BE2C (cell line): Measurements from ENCODE around the gene TIGIT. TPM values are rescaled to one million over a fixed set of nuclear protein-coding genes. Genes with fewer than 3 reads are reported as not detected.

Experiments
- DNase-seq: peaks from one replicate; pipeline ENCODE4 v3.0.0-alpha.2; 2020
- H3K27me3 ChIP-seq: fragments of 250-450 bp; sonication (Bioruptor Pico); 2 replicates; pipeline ENCODE4 v1.5.1; 2020; ENCODE audit warnings: mild to moderate bottlenecking
- H3K36me3 ChIP-seq: fragments of 250-450 bp; sonication (Bioruptor Pico); 2 replicates; pipeline ENCODE4 v1.5.1; 2020; ENCODE audit warnings: mild to moderate bottlenecking
- H3K4me1 ChIP-seq: fragments of 250-450 bp; sonication (Bioruptor Pico); 2 replicates; pipeline ENCODE4 v1.5.1; 2020
- H3K4me3 ChIP-seq: 2 replicates; pipeline ENCODE4 v1.5.1; 2011; ENCODE audit warnings: low read depth, low read length
- H3K9me3 ChIP-seq: fragments of 250-450 bp; sonication (Bioruptor Pico); 2 replicates; pipeline ENCODE4 v1.5.1; 2020
- polyA plus RNA-seq: library from polyadenylated mRNA; unstranded; fragments of >200 nt; gene quantifications from one replicate; pipeline ENCODE4 v1.2.1, GENCODE V29; 2012; ENCODE audit warnings: low read depth, missing spikeins; ENCODE audit not compliant: insufficient read length, insufficient read depth
- TF ChIP-seq, protein P1 (sequence below): IDR thresholded peaks from 2 replicates; pipeline ENCODE4 v1.5.1; 2012; ENCODE audit warnings: mild to moderate bottlenecking, low read depth, low read length

The TIGIT gene
- polyA plus RNA-seq = not detected

DNA sequence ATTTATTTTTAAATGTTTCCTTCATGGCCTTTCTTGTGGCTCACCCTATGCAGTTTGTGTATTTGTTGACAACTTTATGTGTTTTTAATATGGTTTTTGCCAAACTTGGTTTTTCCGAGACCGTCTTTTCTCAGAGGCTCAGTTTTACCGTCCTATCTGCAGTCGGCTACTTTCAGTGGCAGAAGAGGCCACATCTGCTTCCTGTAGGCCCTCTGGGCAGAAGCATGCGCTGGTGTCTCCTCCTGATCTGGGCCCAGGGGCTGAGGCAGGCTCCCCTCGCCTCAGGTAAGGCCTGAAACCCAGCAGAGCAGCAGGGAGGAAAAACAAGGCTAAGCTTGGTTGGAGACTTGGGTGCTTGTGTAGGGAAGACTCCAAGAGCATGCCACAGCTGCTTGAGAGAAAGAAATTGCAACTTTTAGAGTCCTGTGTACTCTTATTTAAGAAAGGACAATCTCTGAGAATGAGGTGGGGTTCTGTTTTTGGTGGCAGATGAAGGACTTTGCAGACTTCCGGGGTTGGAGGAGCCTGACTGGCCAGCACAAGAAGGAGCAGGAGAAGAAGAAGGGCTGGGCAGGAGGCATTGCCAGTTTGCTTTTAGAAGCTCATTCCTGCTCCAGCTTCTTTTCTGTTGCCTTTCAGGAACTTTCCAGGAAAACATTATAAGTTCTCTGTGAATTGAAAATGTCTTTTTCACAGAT is at the start of gene TIGIT:
Gene TIGIT (plus strand): TSS at position 191 of the 698 bp plus-strand sequence. CDS start 34 bp downstream, at position 225.
- TF ChIP-seq, protein P1, sequence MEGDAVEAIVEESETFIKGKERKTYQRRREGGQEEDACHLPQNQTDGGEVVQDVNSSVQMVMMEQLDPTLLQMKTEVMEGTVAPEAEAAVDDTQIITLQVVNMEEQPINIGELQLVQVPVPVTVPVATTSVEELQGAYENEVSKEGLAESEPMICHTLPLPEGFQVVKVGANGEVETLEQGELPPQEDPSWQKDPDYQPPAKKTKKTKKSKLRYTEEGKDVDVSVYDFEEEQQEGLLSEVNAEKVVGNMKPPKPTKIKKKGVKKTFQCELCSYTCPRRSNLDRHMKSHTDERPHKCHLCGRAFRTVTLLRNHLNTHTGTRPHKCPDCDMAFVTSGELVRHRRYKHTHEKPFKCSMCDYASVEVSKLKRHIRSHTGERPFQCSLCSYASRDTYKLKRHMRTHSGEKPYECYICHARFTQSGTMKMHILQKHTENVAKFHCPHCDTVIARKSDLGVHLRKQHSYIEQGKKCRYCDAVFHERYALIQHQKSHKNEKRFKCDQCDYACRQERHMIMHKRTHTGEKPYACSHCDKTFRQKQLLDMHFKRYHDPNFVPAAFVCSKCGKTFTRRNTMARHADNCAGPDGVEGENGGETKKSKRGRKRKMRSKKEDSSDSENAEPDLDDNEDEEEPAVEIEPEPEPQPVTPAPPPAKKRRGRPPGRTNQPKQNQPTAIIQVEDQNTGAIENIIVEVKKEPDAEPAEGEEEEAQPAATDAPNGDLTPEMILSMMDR = no peak
- Histone ChIP-seq H3K4me3 (no peak within 1 kb of the TSS), H3K27me3 (no peaks in the 10 kb centered on the region), H3K4me1 (no peaks in the 10 kb centered on the region), H3K9me3 (no peaks in the 10 kb centered on the region), H3K36me3 (no peaks in the 10 kb centered on the region)
- DNase-seq = no peak

DNA sequence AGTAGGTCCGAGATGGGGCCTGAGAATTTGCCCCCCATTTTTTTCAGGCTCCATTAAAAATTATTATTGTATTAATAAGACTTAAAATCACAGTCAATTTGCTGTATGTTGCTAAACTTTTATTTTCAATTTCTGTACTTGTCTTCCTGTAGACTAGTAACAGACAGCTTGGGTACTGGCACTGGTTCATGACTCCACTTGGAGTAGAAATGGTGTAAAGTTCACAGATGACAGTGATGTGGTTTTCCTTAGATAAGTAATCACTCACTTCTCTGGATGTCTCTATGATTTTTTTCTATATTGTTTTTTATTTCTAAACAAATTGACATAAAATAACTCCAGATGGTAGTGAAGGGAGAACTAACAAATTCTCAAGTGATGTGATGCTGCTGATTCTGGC is 40.9 kb upstream of the TIGIT start:
- DNase-seq = no peak
- no peaks in the 10 kb centered on the region for H3K4me1 ChIP-seq
- H3K4me3 ChIP-seq = no peak overlapping the region
- TF ChIP-seq, protein P1 = no peak
- H3K36me3 ChIP-seq = no peaks in the 10 kb centered on the region
- no peaks in the 10 kb centered on the region for H3K27me3 ChIP-seq
- H3K9me3 ChIP-seq = no peaks in the 10 kb centered on the region

DNA sequence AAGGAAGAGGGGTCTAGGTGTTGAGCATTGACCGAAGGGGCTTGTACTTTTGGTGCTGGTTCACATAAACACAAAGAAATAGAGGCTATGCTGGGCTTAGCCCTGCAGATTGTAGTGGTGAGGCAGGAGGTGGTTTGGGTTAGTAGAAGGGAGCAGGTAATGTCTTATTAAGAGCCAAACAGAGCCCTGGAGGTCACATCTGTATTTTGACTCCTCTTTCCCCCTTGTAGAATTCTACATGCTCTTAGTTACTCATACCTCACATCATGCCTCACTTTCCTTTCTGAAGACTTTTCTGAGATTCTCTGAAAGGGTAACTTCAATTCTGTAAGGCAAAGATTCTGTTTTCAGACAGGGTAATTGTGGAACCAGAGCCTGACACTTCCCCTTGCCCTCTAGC is 40.3 kb upstream of the TIGIT start:
- Histone ChIP-seq H3K27me3 (no peaks in the 10 kb centered on the region), H3K9me3 (no peaks in the 10 kb centered on the region), H3K4me3 (no peak overlapping the region), H3K4me1 (no peaks in the 10 kb centered on the region), H3K36me3 (no peaks in the 10 kb centered on the region)
- TF ChIP-seq, protein P1 = no peak
- no peak for DNase-seq

DNA sequence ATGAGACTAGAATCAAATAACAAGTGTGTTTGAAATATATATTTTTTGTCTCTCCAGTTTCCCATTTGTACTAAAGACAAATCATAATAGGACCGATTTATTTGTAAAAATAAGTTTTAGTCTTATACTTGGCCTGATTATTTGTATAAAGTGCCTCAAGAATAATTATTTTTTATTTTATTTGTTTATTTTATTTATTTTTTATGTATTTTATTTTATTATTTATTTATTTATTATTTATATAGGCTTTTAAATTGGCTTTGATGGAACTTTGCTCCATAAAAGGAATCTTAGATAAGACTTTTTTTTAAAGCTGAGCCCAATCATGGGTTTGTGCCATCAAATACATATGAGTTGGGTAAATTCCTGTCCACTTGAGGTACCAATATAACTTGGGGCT is 34.3 kb upstream of the TIGIT start:
- TF ChIP-seq, protein P1 = no peak
- no peak for DNase-seq
- H3K36me3 ChIP-seq = no peaks in the 10 kb centered on the region
- no peaks in the 10 kb centered on the region; the same call in 1 of the 2 replicates for H3K27me3 ChIP-seq
- no peak overlapping the region for H3K4me3 ChIP-seq
- no peaks in the 10 kb centered on the region for H3K4me1 ChIP-seq
- no peaks in the 10 kb centered on the region for H3K9me3 ChIP-seq

DNA sequence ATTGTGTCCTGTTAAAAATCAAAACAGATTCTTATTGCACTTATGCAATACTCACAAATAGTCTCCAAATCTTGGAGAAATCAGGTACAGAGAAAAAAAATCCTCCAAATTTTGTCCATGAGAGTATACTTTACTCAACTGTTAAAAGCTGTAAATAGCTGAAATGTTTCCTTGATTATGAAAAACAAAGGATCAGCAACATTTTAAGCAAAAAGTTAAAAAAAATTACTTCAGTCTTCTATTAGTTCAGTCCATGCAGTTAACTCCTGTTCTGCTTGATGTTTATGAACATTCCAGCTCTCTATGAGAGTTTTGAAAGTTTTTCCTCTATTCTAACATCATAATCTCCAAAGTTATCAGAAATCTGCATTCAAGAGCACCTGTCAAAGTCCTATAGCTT is 33.7 kb upstream of the TIGIT start:
- Histone ChIP-seq H3K9me3 (no peaks in the 10 kb centered on the region), H3K4me3 (no peak overlapping the region), H3K36me3 (no peaks in the 10 kb centered on the region), H3K4me1 (no peaks in the 10 kb centered on the region), H3K27me3 (no peaks in the 10 kb centered on the region; the same call in 1 of the 2 replicates)
- no peak for DNase-seq
- TF ChIP-seq, protein P1 = no peak

DNA sequence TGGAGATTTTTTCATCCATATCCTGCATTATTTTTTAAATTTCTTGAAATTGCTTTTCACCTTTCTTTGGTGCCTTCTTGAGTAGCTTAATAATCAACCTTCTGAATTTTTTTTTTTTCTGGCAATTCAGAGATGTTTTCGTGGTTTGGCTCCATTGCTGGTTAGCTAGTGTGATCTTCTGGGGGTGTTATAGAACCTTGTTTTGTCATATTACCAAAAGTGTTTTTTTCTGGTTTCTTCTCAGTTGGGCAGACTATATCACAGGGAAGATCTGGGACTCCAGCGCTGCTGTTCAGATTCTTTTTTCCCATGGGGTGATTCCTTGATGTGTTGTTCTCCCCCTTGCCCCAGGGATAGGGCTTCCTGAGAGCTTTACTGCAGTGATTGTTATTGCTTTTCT is 23.8 kb upstream of the TIGIT start:
- no peak for DNase-seq
- no peak overlapping the region for H3K4me3 ChIP-seq

More for the DNA sequence above, 23.8 kb upstream of the TIGIT start:
- Histone ChIP-seq H3K27me3 (no peaks in the 10 kb centered on the region), H3K4me1 (no peaks in the 10 kb centered on the region), H3K9me3 (no peaks in the 10 kb centered on the region), H3K36me3 (no peaks in the 10 kb centered on the region)
- TF ChIP-seq, protein P1 = no peak
